Measurements from ENCODE around the gene PPP1R9B.

Gene PPP1R9B

GRCh38 chr17:50093807-50094206 is 56.7 kb downstream of the PPP1R9B start:
- TF ChIP-seq POLR2AphosphoS5 (IDR thresholded peaks at IDR 0.05; ENCODE audit: low read depth, low read length) (no peak), REST (IDR thresholded peaks at IDR 0.05; ENCODE audit: insufficient read depth in 1 of 2, low read depth in 2 of 2, low read length in 2 of 2) (no peak), TAF1 (IDR thresholded peaks at IDR 0.05; ENCODE audit: borderline replicate concordance, insufficient read depth, low read length) (no peak), FOXP2 (optimal IDR thresholded peaks at IDR 0.05; ENCODE audit: borderline replicate concordance, extremely low read depth, extremely low read length, insufficient read depth) (no peak), SIN3A (IDR thresholded peaks at IDR 0.05; ENCODE audit: borderline replicate concordance, insufficient read depth, low read length) (no peak)

DNA sequence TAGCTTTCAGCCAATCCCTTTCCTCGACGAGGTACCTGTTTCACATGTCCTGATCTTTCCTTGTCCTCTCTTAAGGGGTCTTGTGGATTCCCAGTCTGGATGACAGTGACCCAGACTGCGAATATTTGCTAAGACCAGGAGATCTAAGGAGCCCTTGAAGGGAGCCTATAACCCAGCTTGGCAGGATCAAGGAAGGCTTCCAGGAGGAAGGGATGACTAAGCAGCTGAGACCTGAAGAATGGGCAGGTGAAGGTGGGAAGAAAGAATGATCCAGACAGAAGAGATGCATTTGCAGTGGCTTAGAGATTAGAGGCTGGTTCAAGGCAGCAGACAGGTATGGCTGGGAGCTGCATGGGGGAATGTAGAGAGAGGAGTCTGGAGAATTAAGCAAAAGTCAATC is 57.2 kb downstream of the PPP1R9B start:
- TF ChIP-seq REST (IDR thresholded peaks at IDR 0.05; ENCODE audit: insufficient read depth in 1 of 2, low read depth in 2 of 2, low read length in 2 of 2) (no peak), SIN3A (IDR thresholded peaks at IDR 0.05; ENCODE audit: borderline replicate concordance, insufficient read depth, low read length) (no peak), TAF1 (IDR thresholded peaks at IDR 0.05; ENCODE audit: borderline replicate concordance, insufficient read depth, low read length) (no peak), FOXP2 (optimal IDR thresholded peaks at IDR 0.05; ENCODE audit: borderline replicate concordance, extremely low read depth, extremely low read length, insufficient read depth) (no peak), POLR2AphosphoS5 (IDR thresholded peaks at IDR 0.05; ENCODE audit: low read depth, low read length) (no peak)

GRCh38 chr17:50091918-50092285 is 58.6 kb downstream of the PPP1R9B start:
- TF ChIP-seq FOXP2 (optimal IDR thresholded peaks at IDR 0.05; ENCODE audit: borderline replicate concordance, extremely low read depth, extremely low read length, insufficient read depth): no peak
- no peak for TF ChIP-seq TAF1 (IDR thresholded peaks at IDR 0.05; ENCODE audit: borderline replicate concordance, insufficient read depth, low read length)
- TF ChIP-seq REST (IDR thresholded peaks at IDR 0.05; ENCODE audit: insufficient read depth in 1 of 2, low read depth in 2 of 2, low read length in 2 of 2): no peak
- TF ChIP-seq POLR2AphosphoS5 (IDR thresholded peaks at IDR 0.05; ENCODE audit: low read depth, low read length): no peak
- TF ChIP-seq SIN3A (IDR thresholded peaks at IDR 0.05; ENCODE audit: borderline replicate concordance, insufficient read depth, low read length): no peak

GRCh38 chr17:50090971-50091917 is 59.2 kb downstream of the PPP1R9B start:
- TF ChIP-seq POLR2AphosphoS5 (IDR thresholded peaks at IDR 0.05; ENCODE audit: low read depth, low read length) (no peak), REST (IDR thresholded peaks at IDR 0.05; ENCODE audit: insufficient read depth in 1 of 2, low read depth in 2 of 2, low read length in 2 of 2) (no peak), TAF1 (IDR thresholded peaks at IDR 0.05; ENCODE audit: borderline replicate concordance, insufficient read depth, low read length) (no peak), FOXP2 (optimal IDR thresholded peaks at IDR 0.05; ENCODE audit: borderline replicate concordance, extremely low read depth, extremely low read length, insufficient read depth) (no peak), SIN3A (IDR thresholded peaks at IDR 0.05; ENCODE audit: borderline replicate concordance, insufficient read depth, low read length) (no peak)
